ENCODE results near the gene CHD5. TPM values are rescaled to one million over a fixed set of nuclear protein-coding genes. Genes with fewer than 3 reads are reported as not detected.
A peak's percentile ranks its signal among the peaks of the same experiment; 100 is the strongest.

Gene CHD5
- total RNA-seq, 1 donor from 2014 or later = 0.16 TPM

GRCh38 chr1:6143395-6143794 is 36.7 kb downstream of the CHD5 start:
- Mint-ChIP-seq H3K4me1 (peaks cover 6% of the 10 kb centered on the region), H3K36me3 (ENCODE audit: low read depth) (no peaks in the 10 kb centered on the region), H3K4me3 (no peak overlapping the region), H3K9me3 (no peaks in the 10 kb centered on the region), H3K27ac (ENCODE audit: unreplicated experiment) (no peak overlapping the region), H3K27me3 (ENCODE audit: low read depth) (peaks cover 8% of the 10 kb centered on the region)
- TF ChIP-seq CTCF (conservative IDR thresholded peaks at IDR 0.05) = no peak
- DNase-seq (ENCODE audit: low read depth, low spot score) = no peak

- TF ChIP-seq CTCF (conservative IDR thresholded peaks at IDR 0.05) = no peak
- H3K27ac Mint-ChIP-seq (ENCODE audit: unreplicated experiment) = peak overlapping the region; percentile 72
- peaks cover 4% of the 10 kb centered on the region for H3K4me1 Mint-ChIP-seq
Measured at GRCh38 chr1:6142734-6143133, 37.4 kb downstream of the CHD5 start.

GRCh38 chr1:6142036-6142621 is 38.0 kb downstream of the CHD5 start:
- Mint-ChIP-seq H3K4me1 (peaks cover 4% of the 10 kb centered on the region), H3K9me3 (no peaks in the 10 kb centered on the region), H3K4me3 (no peak overlapping the region), H3K27ac (ENCODE audit: unreplicated experiment) (no peak overlapping the region), H3K36me3 (ENCODE audit: low read depth) (no peaks in the 10 kb centered on the region), H3K27me3 (ENCODE audit: low read depth) (peaks cover 3% of the 10 kb centered on the region)
- no peak for DNase-seq (ENCODE audit: low read depth, low spot score)
- no peak for TF ChIP-seq CTCF (conservative IDR thresholded peaks at IDR 0.05)

More at GRCh38 chr1:6142734-6143133, 37.4 kb downstream of the CHD5 start:
- H3K27me3 Mint-ChIP-seq (ENCODE audit: low read depth) = peaks cover 3% of the 10 kb centered on the region
- H3K9me3 Mint-ChIP-seq = no peaks in the 10 kb centered on the region
- DNase-seq (ENCODE audit: low read depth, low spot score) = no peak
- no peaks in the 10 kb centered on the region for H3K36me3 Mint-ChIP-seq (ENCODE audit: low read depth)
- no peak overlapping the region for H3K4me3 Mint-ChIP-seq

GRCh38 chr1:6141592-6141991 is 38.5 kb downstream of the CHD5 start:
- no peaks in the 10 kb centered on the region for H3K9me3 Mint-ChIP-seq
- no peaks in the 10 kb centered on the region for H3K36me3 Mint-ChIP-seq (ENCODE audit: low read depth)

GRCh38 chr1:6140413-6140812 is 39.7 kb downstream of the CHD5 start:
- Mint-ChIP-seq H3K36me3 (ENCODE audit: low read depth) (no peaks in the 10 kb centered on the region), H3K4me3 (no peak overlapping the region), H3K27ac (ENCODE audit: unreplicated experiment) (no peak overlapping the region), H3K4me1 (peaks cover 4% of the 10 kb centered on the region), H3K9me3 (no peaks in the 10 kb centered on the region), H3K27me3 (ENCODE audit: low read depth) (no peaks in the 10 kb centered on the region)
- DNase-seq (ENCODE audit: low read depth, low spot score) = no peak
- TF ChIP-seq CTCF (conservative IDR thresholded peaks at IDR 0.05) = no peak

More at GRCh38 chr1:6141592-6141991, 38.5 kb downstream of the CHD5 start:
- H3K4me3 Mint-ChIP-seq = no peak overlapping the region
- no peak for DNase-seq (ENCODE audit: low read depth, low spot score)
- H3K4me1 Mint-ChIP-seq = peaks cover 4% of the 10 kb centered on the region
- peak; percentile 39 for TF ChIP-seq CTCF (conservative IDR thresholded peaks at IDR 0.05)
- H3K27me3 Mint-ChIP-seq (ENCODE audit: low read depth) = peaks cover 3% of the 10 kb centered on the region
- H3K27ac Mint-ChIP-seq (ENCODE audit: unreplicated experiment) = no peak overlapping the region
